DMS 273 (cell line): ENCODE measurements around the gene CFB.

Experiments used
- DNase-seq: peaks from one replicate; lab custom pipeline; 2025; ENCODE audit not compliant: unreplicated experiment; lab: John Stamatoyannopoulos, UW

CFB gene

DNA sequence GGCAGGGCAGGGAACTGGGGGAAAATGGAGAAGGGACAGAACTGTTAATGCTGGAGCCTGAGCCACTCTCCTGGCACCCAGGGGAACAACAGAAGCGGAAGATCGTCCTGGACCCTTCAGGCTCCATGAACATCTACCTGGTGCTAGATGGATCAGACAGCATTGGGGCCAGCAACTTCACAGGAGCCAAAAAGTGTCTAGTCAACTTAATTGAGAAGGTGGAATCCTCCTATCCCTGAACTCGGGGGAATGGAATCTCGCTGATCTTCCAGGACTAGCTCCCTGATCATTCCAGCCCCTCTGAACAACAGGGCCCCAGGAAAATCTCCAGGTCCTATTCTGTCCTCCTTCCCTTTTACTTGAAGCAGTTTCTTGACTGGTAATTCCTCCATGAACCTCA, 2.0 kb downstream of the CFB start:
- DNase-seq, result no peak

DNA sequence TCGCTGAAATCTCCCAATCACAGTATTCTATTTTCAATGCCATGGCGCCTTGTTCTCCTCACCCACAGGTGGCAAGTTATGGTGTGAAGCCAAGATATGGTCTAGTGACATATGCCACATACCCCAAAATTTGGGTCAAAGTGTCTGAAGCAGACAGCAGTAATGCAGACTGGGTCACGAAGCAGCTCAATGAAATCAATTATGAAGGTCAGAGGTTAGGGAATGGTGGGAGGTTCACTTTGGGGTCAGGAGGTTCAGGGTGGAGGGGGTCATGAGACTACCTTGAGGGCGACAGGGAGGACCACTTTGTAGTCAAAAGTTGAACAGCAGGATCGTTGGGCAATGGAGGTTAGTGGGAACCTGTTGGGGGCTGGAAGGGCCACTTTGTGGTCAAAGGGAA, 2.4 kb downstream of the CFB start:
- no peak for DNase-seq

DNA sequence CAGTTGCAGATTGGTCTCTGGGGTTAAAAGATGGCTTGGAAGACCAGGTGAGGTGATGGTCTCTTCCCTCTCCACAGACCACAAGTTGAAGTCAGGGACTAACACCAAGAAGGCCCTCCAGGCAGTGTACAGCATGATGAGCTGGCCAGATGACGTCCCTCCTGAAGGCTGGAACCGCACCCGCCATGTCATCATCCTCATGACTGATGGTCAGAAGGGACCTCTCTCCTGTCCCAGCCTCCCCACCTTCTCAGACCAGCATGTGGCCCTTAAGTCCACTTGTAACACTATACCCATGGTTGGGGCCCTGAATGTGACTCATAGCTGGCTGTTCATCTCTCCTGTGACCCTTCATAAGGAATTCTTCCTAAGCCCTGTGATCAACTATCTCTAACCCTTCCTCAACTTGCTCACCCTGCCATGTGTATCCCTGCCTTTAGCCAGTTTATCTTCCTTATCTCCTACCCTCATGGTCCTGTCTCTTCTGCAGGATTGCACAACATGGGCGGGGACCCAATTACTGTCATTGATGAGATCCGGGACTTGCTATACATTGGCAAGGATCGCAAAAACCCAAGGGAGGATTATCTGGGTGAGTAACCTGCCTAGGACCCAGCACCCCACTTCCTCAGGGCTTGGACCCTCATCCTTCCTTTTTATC, 3.0 kb downstream of the CFB start:
- no peak for DNase-seq

DNA sequence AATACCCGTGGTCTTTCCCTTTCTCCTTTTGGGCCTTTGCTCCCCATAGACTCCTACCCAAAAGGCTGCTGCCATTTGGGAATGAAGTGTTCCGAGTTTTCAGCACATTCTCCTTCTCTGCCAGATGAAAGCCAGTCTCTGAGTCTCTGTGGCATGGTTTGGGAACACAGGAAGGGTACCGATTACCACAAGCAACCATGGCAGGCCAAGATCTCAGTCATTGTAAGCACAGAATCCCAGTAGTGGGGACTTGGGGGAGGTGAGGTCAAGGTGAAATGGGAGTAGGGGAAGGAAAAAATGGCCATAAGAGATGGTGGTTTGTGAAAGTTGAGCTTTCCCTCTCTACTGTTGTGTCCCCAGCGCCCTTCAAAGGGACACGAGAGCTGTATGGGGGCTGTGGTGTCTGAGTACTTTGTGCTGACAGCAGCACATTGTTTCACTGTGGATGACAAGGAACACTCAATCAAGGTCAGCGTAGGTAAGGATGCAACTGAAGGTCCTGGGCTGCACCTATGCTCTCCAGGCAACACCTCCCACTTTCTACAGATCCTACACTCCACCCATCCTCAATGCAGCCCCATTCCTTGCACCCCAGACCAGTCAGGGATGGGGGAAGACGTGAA, 4.1 kb downstream of the CFB start:
- no peak for DNase-seq

DNA sequence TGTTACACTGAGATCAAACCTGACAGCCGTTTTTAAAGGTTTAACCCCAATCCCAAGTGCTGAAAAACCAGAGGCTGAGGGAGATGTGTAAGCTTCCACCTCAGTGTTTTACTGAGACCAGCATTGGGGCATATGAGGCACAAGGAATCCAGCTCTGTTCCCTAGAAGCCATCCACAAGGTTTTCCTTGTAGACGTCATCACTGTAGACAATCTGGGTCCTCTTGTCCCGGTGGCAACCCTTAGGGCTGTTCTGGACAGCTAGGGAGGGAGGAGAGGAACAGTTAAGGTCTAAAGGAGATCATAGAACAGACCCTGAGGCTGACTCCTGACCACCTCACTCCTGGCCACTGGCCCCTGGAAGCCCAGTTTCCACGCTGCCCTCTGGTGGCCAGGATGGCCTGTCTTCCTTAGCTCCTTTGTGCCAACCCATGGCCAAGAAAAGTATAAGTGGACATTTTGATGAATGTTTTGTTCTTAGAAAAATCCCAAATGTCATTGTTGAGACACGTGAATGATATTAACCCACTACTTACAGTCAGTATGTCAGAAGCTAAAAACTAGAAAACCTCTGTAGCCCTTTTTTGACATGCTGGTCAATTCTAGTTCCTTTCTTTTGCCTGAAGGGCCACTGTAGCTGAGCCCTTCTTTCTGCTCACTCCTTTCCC, 6.4 kb downstream of the CFB start:
- peak; percentile 57 for DNase-seq

DNA sequence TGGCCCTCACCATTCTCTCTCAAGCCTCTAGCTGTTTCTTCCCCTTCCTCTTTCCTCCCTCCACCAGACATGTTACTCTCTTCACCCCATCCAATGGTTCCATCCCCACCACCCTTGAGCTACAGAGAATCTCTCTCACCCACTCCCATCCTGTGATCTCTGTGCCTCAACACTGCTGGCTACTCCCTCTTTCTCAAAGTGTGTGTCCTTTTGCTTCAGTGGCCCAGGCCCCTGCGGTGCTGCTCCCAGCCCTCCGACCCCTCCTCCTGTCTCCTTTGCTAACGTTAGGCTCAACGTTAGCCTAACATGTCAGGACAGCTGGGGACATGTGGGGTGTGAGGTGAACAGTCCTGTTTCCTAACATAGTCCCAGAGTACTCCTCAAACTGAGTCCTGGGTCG, 7.0 kb downstream of the CFB start:
- no peak for DNase-seq

DNA sequence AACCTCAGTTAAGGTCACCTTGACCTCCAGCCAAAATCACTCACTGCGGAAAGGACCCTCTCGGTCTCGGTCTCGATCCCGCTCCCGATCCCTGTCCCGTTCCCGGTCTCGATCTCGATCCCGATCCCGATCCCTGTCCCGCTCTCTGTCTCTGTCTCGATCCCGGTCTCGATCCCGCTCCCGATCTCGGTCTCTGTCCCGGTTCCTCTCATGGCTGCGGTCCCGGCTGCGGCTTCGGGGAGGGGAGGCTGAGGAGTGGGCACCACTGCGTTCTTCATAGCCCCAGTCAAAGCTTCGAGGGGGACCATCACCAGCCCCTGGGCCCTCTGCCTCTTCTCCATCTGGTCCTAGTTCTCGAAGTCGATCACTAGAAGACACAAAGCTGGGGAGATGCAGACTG, 8.6 kb downstream of the CFB start:
- DNase-seq, result no peak

DNA sequence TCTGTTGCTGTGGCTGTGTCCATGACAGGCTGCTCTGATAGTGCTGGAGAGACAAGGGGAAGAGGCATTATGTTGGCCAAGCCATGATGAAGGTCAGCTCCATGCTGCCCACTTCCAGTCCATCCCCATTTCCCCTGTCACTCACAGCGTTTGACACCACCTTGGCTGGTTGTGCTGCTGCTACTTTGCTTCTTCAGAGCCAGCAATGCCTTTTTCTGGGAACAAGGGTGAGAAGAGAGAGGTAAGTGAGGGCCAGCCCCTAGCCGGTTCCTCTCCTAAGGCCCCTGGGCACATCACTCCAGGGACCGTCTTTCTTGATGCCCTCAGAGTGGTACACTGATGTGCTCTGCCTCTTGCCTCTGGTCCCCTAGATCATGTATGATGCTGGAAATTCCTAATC, 10.9 kb downstream of the CFB start:
- DNase-seq, result no peak

DNA sequence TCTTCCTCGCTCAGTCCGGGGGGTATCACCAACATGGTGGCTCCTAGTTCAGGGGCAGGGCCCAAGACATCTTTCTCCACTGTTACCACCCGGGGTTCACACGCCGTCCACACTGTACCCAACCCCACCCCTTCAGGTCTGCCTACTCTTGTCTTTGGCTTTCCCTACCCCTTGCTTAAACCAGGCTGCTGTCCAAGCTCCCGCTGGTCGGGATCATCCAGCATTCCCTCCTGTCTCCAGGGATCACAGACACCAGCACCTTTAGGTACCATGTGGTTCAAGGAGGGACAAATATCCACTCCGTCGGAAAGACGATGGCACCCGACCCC, 12.5 kb downstream of the CFB start:
- DNase-seq, result no peak

DNA sequence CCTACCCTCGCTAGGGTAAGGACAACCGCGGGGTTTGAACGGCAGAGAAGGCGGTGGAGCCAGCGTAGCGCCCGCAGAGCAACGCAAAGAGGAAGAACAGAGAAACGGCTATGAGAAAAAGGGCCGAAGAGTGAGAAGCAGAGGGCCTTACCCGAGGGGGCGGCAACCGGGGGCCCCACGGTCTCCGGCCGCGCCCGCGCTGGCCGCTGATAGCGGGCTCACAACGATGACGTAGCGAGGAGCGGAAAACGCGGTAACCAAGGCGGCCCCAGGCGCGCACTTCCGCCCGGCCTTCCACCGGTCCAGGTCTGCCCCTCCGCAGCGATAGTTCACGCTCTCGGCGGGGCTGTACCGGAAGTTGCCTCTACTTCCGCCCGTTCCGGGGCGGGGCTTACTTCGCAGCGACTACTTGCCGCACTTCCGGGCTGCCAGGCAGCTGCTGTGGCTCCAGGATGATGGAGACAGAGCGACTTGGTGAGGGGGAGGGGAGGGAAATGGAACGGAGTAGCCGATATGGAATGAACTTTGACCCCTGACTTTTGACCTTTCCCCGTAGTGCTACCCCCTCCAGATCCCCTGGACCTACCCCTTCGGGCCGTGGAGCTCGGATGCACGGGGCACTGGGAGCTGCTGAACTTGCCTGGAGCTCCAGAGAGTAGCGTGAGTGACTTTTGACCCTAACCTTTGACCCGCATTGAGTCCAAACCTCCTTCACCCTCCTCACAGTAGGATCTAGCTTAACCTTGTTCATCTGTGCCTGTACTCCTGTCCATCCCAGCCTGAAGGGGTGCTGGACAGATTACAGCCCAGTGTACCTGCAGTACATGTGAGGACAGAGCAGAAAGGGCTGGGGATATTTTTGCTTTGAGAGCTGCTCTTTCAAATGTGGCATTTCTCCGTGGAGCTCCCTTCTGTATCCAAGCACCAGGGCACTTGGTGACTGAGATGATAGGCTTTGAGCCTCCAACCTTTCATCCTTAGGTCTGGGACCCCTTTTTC, 13.1 kb downstream of the CFB start, which contains the start of the genes NELFE and SKIC2:
TSS of gene NELFE (minus strand) at position 231 of the 999 bp plus-strand sequence. CDS start 525 bp downstream, outside the sequence.
TSS of gene SKIC2 (plus strand) at position 435 of the 999 bp plus-strand sequence. CDS start at position 453, 18 bp downstream.
- DNase-seq, result peak; percentile 99

DNA sequence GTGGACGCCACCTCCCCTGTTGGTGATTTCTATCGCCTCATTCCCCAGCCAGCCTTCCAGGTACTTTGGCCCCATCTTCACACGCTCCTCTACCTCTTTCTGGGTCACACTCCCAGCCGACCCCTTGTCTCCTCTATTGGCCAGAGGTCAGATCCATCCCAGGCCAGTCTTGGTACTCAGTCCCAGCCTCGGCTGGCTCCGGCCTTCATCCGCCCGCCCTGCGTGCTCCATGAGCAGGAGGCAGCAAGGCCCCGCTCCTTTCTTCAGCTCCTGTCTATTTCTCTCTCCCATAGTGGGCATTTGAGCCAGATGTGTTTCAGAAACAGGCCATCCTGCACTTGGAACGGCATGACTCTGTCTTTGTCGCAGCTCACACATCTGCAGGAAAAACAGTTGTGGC, 15.7 kb downstream of the CFB start:
- DNase-seq, result no peak

DNA sequence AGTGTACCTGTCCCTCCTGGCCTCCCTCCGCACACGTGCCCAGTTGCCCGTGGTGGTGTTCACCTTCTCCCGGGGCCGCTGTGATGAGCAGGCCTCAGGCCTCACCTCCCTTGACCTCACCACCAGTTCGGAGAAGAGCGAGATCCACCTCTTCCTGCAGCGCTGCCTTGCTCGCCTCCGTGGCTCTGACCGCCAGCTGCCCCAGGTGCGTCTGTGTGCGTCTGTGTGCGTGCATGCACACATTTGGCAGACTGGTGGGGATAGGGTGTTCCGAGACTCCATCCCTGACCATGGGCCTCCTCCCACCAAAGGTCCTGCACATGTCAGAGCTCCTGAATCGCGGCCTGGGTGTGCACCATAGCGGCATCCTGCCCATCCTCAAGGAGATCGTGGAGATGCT, 18.0 kb downstream of the CFB start:
- no peak for DNase-seq

DNA sequence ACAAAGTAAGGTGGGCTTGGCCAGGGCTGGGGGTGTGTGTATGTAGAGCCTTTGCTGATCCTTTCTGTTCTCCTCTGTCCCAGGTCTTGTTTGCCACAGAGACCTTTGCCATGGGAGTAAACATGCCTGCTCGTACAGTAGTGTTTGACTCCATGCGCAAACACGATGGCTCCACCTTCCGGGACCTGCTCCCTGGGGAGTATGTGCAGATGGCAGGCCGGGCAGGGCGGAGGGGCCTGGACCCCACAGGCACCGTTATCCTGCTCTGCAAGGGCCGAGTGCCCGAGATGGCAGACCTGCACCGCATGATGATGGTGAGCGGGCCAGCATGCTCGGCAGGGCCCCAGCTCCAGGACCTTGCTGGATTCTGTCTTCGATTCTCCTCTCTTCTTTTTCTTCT, 19.8 kb downstream of the CFB start:
- no peak for DNase-seq

DNA sequence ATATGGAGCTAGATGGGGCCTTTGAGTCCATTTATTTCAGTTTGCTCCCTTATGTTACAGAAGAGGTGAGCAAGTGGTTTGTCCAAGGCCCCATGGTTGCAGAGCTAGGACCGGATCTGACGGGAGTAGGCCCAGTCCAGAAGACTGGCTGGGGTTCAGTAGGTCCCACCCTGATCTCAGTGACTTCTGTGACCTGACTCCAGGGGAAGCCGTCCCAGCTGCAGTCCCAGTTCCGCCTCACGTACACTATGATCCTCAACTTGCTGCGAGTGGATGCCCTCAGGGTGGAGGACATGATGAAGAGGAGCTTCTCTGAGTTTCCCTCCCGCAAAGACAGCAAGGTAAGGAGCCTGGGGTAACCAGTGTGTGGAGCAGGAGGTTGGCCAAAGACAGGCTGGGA, 20.6 kb downstream of the CFB start:
- DNase-seq, result no peak

DNA sequence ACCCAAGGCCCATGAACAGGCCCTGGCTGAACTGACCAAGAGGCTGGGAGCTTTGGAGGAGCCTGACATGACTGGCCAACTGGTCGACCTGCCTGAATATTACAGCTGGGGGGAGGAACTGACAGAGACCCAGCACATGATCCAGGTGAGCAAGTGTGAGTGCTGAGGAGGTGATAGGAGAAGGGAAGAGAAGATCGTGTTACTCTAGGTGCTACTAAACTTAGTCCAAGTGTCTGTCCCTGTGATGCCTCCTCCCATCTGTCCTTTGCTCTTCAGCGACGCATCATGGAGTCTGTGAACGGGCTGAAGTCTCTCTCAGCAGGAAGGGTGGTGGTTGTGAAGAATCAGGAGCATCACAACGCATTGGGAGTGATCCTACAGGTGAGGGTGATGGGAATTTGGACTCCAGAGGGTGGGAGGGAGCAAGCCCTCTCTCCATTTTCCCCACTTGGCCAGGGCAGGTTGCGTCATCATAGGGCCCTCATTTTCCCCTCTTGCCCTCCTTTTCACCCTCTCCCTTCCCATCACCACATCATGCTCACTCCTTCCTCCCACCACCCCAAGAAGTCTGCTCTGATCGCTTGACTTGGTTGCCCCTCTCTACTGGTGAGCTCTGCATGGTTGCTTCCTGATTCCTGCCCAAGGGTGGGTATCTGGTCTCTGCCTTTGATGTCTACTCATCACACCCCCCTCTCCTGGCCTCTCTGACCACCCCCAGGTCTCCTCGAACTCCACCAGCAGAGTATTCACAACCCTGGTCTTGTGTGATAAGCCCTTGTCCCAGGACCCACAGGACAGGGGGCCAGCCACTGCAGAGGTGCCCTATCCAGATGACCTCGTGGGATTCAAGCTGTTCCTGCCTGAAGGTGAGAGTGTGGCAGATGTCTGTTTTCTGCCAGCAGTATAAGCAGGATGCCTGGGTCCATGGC, 21.4 kb downstream of the CFB start:
- no peak for DNase-seq

DNA sequence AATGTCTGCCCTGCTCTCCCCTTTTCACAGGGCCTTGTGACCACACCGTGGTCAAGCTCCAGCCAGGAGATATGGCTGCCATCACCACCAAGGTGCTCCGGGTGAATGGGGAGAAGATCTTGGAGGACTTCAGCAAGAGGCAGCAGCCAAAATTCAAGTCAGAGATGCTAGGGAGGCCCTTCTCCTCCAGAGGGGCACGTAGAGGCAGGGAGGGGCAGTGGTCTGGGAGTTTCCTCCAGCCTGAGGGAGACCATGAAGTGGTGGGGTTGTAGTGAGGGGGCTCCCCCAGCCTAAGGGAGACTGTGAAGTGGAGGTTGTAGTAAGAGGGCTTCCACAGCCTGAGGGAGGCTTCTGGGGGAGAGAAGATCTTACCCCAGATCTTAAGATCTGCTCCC, 22.0 kb downstream of the CFB start:
- no peak for DNase-seq

DNA sequence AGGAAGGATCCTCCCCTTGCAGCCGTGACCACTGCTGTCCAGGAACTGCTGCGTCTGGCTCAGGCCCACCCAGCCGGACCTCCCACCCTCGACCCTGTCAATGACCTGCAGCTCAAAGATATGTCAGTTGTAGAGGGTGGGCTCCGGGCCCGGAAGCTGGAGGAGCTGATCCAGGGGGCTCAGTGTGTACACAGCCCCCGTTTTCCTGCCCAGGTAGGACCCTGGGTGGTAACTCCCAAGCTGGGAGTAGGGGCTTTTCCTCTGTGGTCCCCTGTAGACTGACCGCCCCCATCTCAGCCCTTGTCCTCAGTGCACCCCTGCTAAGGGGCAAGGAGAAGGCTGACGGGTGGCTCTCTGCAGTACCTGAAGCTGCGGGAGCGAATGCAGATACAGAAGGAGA, 22.4 kb downstream of the CFB start:
- DNase-seq, result no peak

DNA sequence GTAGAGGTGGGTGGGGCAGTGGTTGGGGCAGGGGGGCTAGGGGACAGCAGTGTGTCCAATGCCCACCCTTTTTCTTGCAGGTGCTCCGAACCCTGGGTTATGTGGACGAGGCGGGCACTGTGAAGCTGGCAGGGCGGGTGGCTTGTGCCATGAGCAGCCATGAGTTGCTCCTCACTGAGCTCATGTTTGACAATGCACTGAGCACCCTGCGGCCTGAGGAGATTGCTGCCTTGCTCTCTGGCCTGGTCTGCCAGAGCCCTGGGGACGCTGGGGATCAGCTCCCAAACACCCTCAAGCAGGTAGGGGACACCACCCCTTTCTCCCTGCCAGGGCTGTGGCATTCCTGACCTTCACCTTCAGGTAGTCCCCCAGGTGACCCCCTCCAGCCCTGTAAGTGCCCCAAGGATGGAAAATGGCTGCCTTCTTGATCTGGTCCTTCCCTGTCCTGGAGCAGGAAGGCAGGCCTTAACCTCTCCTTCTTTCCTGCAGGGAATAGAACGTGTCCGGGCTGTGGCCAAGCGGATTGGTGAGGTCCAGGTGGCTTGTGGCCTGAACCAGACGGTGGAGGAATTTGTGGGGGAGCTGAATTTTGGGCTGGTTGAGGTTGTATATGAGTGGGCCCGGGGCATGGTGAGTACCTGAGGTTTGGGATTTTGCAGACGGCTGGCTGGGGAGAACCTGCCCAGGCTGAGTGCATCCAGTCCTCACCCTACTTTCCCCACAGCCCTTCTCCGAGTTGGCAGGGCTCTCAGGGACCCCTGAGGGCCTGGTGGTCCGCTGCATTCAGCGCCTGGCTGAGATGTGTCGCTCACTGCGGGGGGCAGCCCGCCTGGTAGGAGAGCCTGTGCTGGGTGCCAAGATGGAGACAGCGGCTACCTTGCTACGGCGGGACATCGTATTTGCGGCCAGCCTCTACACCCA, 23.2 kb downstream of the CFB start:
- DNase-seq, result no peak
